Vagina (tissue), 2 donors: ENCODE measurements around the gene HES5.

Experiments
- CTCF ChIP-seq, 3 experiments: fragments of 450-650 bp in 2 of 3; fragments of 200-600 bp in 1 of 3; sonication (generic) in 1 of 3; IDR thresholded peaks; one replicate each; pipeline ENCODE4 v1.5.1; 2017 to 2019; ENCODE audit warnings: antibody characterized with exemption in 3 of 3, mild to moderate bottlenecking in 2 of 3, moderate library complexity in 2 of 3
- POLR2A ChIP-seq, 2 donors: fragments of 450-650 bp; IDR thresholded peaks; one replicate each; pipeline ENCODE4 v1.6.1; 2017; ENCODE audit warnings: antibody characterized with exemption in 2 of 2, mild to moderate bottlenecking in 2 of 2, moderate library complexity in 2 of 2
- POLR2AphosphoS5 ChIP-seq, 2 donors: sonication (generic); formaldehyde crosslinking; IDR thresholded peaks; one replicate each; pipeline ENCODE4 v1.9.0; 2017; ENCODE audit warnings: antibody characterized with exemption in 2 of 2, mild to moderate bottlenecking in 2 of 2, low read depth in 1 of 2; ENCODE audit not compliant: insufficient read depth in 1 of 2

- TF ChIP-seq CTCF (IDR thresholded peaks at IDR 0.05) (no peak), POLR2A (IDR thresholded peaks at IDR 0.05) (no peak), POLR2AphosphoS5 (IDR thresholded peaks at IDR 0.05; ENCODE audit: insufficient read depth in 1 of 2, low read depth in 1 of 2) (peak; percentile 53 to 62)
Measured at GRCh38 chr1:2494323-2494693, 35.8 kb downstream of the HES5 start.
